Measurements from ENCODE around the gene ZNF273.

Gene ZNF273

GRCh38 chr7:64904008-64904407 is 935 bp downstream of the ZNF273 start:
- Histone ChIP-seq H3K4me1 (ENCODE audit: control insufficient read depth in 2 of 2, insufficient read depth in 1 of 2, low read depth in 1 of 2, low read length in 2 of 2) (peaks cover 0 to 3% of the 10 kb centered on the region in 2 donors), H2BK12ac (ENCODE audit: low read length) (no peak overlapping the region), H3K4me3 (ENCODE audit: low read length in 2 of 2) (peak overlapping the region in 1 of 2 donors; percentile 86), H3K27ac (replicated peaks; ENCODE audit: low read length) (no peak overlapping the region), H4K91ac (ENCODE audit: low read depth, low read length, poor library complexity) (no peak overlapping the region), H3K9ac (ENCODE audit: low read depth, low read length, poor library complexity) (no peak overlapping the region), H4K8ac (ENCODE audit: low read depth, low read length) (no peak overlapping the region), H3K79me1 (ENCODE audit: low read depth, low read length) (no peaks in the 10 kb centered on the region), H3K9me3 (replicated peaks in 1 of 2; ENCODE audit: control insufficient read depth in 2 of 2, insufficient read depth in 1 of 2, low read depth in 1 of 2, low read length in 2 of 2) (peaks cover 0 to 36% of the 10 kb centered on the region in 2 donors), H3K14ac (ENCODE audit: low read length) (no peak overlapping the region), H3K27me3 (ENCODE audit: control insufficient read depth in 3 of 3, insufficient read depth in 3 of 3, low read depth in 1 of 3, low read length in 3 of 3) (no peaks in the 10 kb centered on the region), H2AK5ac (ENCODE audit: low read depth, low read length) (no peak overlapping the region), H3K4ac (ENCODE audit: low read length) (no peak overlapping the region), H2BK15ac (ENCODE audit: low read length) (no peak overlapping the region), H3K36me3 (replicated peaks in 1 of 2; ENCODE audit: control insufficient read depth in 2 of 2, insufficient read depth in 2 of 2, low read length in 2 of 2) (peaks cover 0 to 40% of the 10 kb centered on the region in 2 donors), H2BK120ac (ENCODE audit: low read depth, low read length) (no peak overlapping the region), H2BK5ac (ENCODE audit: low read length) (no peak overlapping the region), H2AFZ (ENCODE audit: low read length) (peak overlapping the region; percentile 93), H3K18ac (ENCODE audit: low read length) (no peak overlapping the region), H3K4me2 (ENCODE audit: insufficient read depth, low read length, poor library complexity, severe bottlenecking) (peak overlapping the region; percentile 49), H3K23ac (ENCODE audit: low read depth, low read length, poor library complexity) (no peak overlapping the region)
- no CpG with 5 or more reads among the region's 15 CpGs for WGBS, 2 donors (ENCODE audit: extremely low coverage in 2 of 2, insufficient read length in 2 of 2, insufficient replicate concordance in 1 of 2)
- DNase-seq (ENCODE audit: low spot score): no peak

GRCh38 chr7:64905133-64905532 is 2.1 kb downstream of the ZNF273 start:
- H4K8ac ChIP-seq (ENCODE audit: low read depth, low read length): no peak overlapping the region
- H3K4me2 ChIP-seq (ENCODE audit: insufficient read depth, low read length, poor library complexity, severe bottlenecking): no peak overlapping the region

DNA sequence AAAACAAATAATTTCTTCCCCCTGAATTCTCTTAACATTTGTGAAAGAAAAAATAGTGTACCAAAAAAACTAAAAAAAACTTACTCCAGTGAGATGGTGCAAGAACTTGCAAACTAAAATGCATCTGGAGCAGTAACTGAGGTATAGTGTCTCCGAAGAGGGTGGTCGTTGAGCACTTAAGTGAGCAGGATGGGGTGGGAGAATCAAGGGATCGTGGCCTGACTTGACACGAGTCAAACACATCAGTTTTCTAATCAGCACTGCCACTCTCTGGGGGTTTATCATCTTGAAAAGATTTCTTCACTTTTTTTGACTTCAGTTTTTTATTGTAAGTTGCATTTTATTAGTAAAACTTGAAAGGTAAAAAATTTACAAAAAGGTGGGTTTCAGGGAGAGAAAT is 2.5 kb downstream of the ZNF273 start:
- H3K4ac ChIP-seq (ENCODE audit: low read length): no peak overlapping the region
- H2AFZ ChIP-seq (ENCODE audit: low read length): no peak overlapping the region
- H3K27ac ChIP-seq (replicated peaks; ENCODE audit: low read length): no peak overlapping the region
- no peak overlapping the region for H2AK5ac ChIP-seq (ENCODE audit: low read depth, low read length)
- peaks cover 0 to 40% of the 10 kb centered on the region in 2 donors for H3K36me3 ChIP-seq (replicated peaks in 1 of 2; ENCODE audit: control insufficient read depth in 2 of 2, insufficient read depth in 2 of 2, low read length in 2 of 2)
- H3K23ac ChIP-seq (ENCODE audit: low read depth, low read length, poor library complexity): no peak overlapping the region
- no peak overlapping the region for H3K4me2 ChIP-seq (ENCODE audit: insufficient read depth, low read length, poor library complexity, severe bottlenecking)
- no peak overlapping the region for H2BK12ac ChIP-seq (ENCODE audit: low read length)
- peaks cover 0 to 3% of the 10 kb centered on the region in 2 donors for H3K4me1 ChIP-seq (ENCODE audit: control insufficient read depth in 2 of 2, insufficient read depth in 1 of 2, low read depth in 1 of 2, low read length in 2 of 2)
- no peak overlapping the region for H3K9ac ChIP-seq (ENCODE audit: low read depth, low read length, poor library complexity)
- H3K14ac ChIP-seq (ENCODE audit: low read length): no peak overlapping the region
- no peak for DNase-seq (ENCODE audit: low spot score)
- H3K9me3 ChIP-seq (replicated peaks in 1 of 2; ENCODE audit: control insufficient read depth in 2 of 2, insufficient read depth in 1 of 2, low read depth in 1 of 2, low read length in 2 of 2): peaks cover 0 to 44% of the 10 kb centered on the region in 2 donors
- H2BK120ac ChIP-seq (ENCODE audit: low read depth, low read length): no peak overlapping the region
- no peak overlapping the region for H3K4me3 ChIP-seq (ENCODE audit: low read length in 2 of 2)
- no peak overlapping the region for H4K8ac ChIP-seq (ENCODE audit: low read depth, low read length)
- no peaks in the 10 kb centered on the region for H3K79me1 ChIP-seq (ENCODE audit: low read depth, low read length)
- H2BK15ac ChIP-seq (ENCODE audit: low read length): no peak overlapping the region
- no CpG with 5 or more reads among the region's 4 CpGs for WGBS, 2 donors (ENCODE audit: extremely low coverage in 2 of 2, insufficient read length in 2 of 2, insufficient replicate concordance in 1 of 2)
- no peaks in the 10 kb centered on the region for H3K27me3 ChIP-seq (ENCODE audit: control insufficient read depth in 3 of 3, insufficient read depth in 3 of 3, low read depth in 1 of 3, low read length in 3 of 3)
- H2BK5ac ChIP-seq (ENCODE audit: low read length): no peak overlapping the region
- no peak overlapping the region for H3K18ac ChIP-seq (ENCODE audit: low read length)
- no peak overlapping the region for H4K91ac ChIP-seq (ENCODE audit: low read depth, low read length, poor library complexity)

More at GRCh38 chr7:64905133-64905532, 2.1 kb downstream of the ZNF273 start:
- Histone ChIP-seq H3K4me3 (ENCODE audit: low read length in 2 of 2) (no peak overlapping the region), H3K4ac (ENCODE audit: low read length) (no peak overlapping the region), H3K14ac (ENCODE audit: low read length) (no peak overlapping the region), H2BK120ac (ENCODE audit: low read depth, low read length) (no peak overlapping the region), H3K79me1 (ENCODE audit: low read depth, low read length) (no peaks in the 10 kb centered on the region), H2BK12ac (ENCODE audit: low read length) (no peak overlapping the region), H3K27ac (replicated peaks; ENCODE audit: low read length) (no peak overlapping the region), H2AK5ac (ENCODE audit: low read depth, low read length) (no peak overlapping the region), H2BK15ac (ENCODE audit: low read length) (no peak overlapping the region), H2BK5ac (ENCODE audit: low read length) (no peak overlapping the region), H3K36me3 (replicated peaks in 1 of 2; ENCODE audit: control insufficient read depth in 2 of 2, insufficient read depth in 2 of 2, low read length in 2 of 2) (peaks cover 0 to 40% of the 10 kb centered on the region in 2 donors), H4K91ac (ENCODE audit: low read depth, low read length, poor library complexity) (no peak overlapping the region), H3K18ac (ENCODE audit: low read length) (no peak overlapping the region), H3K4me1 (ENCODE audit: control insufficient read depth in 2 of 2, insufficient read depth in 1 of 2, low read depth in 1 of 2, low read length in 2 of 2) (peaks cover 0 to 3% of the 10 kb centered on the region in 2 donors), H2AFZ (ENCODE audit: low read length) (no peak overlapping the region), H3K27me3 (ENCODE audit: control insufficient read depth in 3 of 3, insufficient read depth in 3 of 3, low read depth in 1 of 3, low read length in 3 of 3) (no peaks in the 10 kb centered on the region), H3K9me3 (replicated peaks in 1 of 2; ENCODE audit: control insufficient read depth in 2 of 2, insufficient read depth in 1 of 2, low read depth in 1 of 2, low read length in 2 of 2) (peaks cover 0 to 40% of the 10 kb centered on the region in 2 donors), H3K23ac (ENCODE audit: low read depth, low read length, poor library complexity) (no peak overlapping the region), H3K9ac (ENCODE audit: low read depth, low read length, poor library complexity) (no peak overlapping the region)
- DNase-seq (ENCODE audit: low spot score): no peak
- WGBS, 2 donors (ENCODE audit: extremely low coverage in 2 of 2, insufficient read length in 2 of 2, insufficient replicate concordance in 1 of 2): no CpG with 5 or more reads among the region's 12 CpGs

GRCh38 chr7:64907641-64908326 is 4.7 kb downstream of the ZNF273 start:
- no peak overlapping the region for H3K4me2 ChIP-seq (ENCODE audit: insufficient read depth, low read length, poor library complexity, severe bottlenecking)
- H3K4me3 ChIP-seq (ENCODE audit: low read length in 2 of 2): no peak overlapping the region
- no peak overlapping the region for H2AK5ac ChIP-seq (ENCODE audit: low read depth, low read length)
- WGBS, 2 donors (ENCODE audit: extremely low coverage in 2 of 2, insufficient read length in 2 of 2, insufficient replicate concordance in 1 of 2): no CpG with 5 or more reads among the region's 5 CpGs
- H3K27ac ChIP-seq (replicated peaks; ENCODE audit: low read length): no peak overlapping the region
- H3K14ac ChIP-seq (ENCODE audit: low read length): no peak overlapping the region
- no peak overlapping the region for H2BK15ac ChIP-seq (ENCODE audit: low read length)
- no peak for DNase-seq (ENCODE audit: low spot score)
- H3K9me3 ChIP-seq (replicated peaks in 1 of 2; ENCODE audit: control insufficient read depth in 2 of 2, insufficient read depth in 1 of 2, low read depth in 1 of 2, low read length in 2 of 2): peaks cover 1 to 62% of the 10 kb centered on the region in 2 donors
- H4K8ac ChIP-seq (ENCODE audit: low read depth, low read length): no peak overlapping the region
- H2BK12ac ChIP-seq (ENCODE audit: low read length): no peak overlapping the region
- no peak overlapping the region for H2AFZ ChIP-seq (ENCODE audit: low read length)
- no peak overlapping the region for H4K91ac ChIP-seq (ENCODE audit: low read depth, low read length, poor library complexity)
- H3K23ac ChIP-seq (ENCODE audit: low read depth, low read length, poor library complexity): no peak overlapping the region
- no peaks in the 10 kb centered on the region for H3K27me3 ChIP-seq (ENCODE audit: control insufficient read depth in 3 of 3, insufficient read depth in 3 of 3, low read depth in 1 of 3, low read length in 3 of 3)
- peaks cover 0 to 41% of the 10 kb centered on the region in 2 donors for H3K36me3 ChIP-seq (replicated peaks in 1 of 2; ENCODE audit: control insufficient read depth in 2 of 2, insufficient read depth in 2 of 2, low read length in 2 of 2)
- H3K4me1 ChIP-seq (ENCODE audit: control insufficient read depth in 2 of 2, insufficient read depth in 1 of 2, low read depth in 1 of 2, low read length in 2 of 2): peaks cover 0 to 3% of the 10 kb centered on the region in 2 donors
- H3K9ac ChIP-seq (ENCODE audit: low read depth, low read length, poor library complexity): no peak overlapping the region
- H3K79me1 ChIP-seq (ENCODE audit: low read depth, low read length): peaks cover 1% of the 10 kb centered on the region
- H3K18ac ChIP-seq (ENCODE audit: low read length): no peak overlapping the region
- no peak overlapping the region for H3K4ac ChIP-seq (ENCODE audit: low read length)
- no peak overlapping the region for H2BK120ac ChIP-seq (ENCODE audit: low read depth, low read length)
- no peak overlapping the region for H2BK5ac ChIP-seq (ENCODE audit: low read length)
